Measurements from ENCODE around the gene MINDY2.

- TF ChIP-seq, protein P1, sequence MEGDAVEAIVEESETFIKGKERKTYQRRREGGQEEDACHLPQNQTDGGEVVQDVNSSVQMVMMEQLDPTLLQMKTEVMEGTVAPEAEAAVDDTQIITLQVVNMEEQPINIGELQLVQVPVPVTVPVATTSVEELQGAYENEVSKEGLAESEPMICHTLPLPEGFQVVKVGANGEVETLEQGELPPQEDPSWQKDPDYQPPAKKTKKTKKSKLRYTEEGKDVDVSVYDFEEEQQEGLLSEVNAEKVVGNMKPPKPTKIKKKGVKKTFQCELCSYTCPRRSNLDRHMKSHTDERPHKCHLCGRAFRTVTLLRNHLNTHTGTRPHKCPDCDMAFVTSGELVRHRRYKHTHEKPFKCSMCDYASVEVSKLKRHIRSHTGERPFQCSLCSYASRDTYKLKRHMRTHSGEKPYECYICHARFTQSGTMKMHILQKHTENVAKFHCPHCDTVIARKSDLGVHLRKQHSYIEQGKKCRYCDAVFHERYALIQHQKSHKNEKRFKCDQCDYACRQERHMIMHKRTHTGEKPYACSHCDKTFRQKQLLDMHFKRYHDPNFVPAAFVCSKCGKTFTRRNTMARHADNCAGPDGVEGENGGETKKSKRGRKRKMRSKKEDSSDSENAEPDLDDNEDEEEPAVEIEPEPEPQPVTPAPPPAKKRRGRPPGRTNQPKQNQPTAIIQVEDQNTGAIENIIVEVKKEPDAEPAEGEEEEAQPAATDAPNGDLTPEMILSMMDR (IDR thresholded peaks at IDR 0.05; ENCODE audit: insufficient read depth, low read depth, low read length): no peak
- no peak for TF ChIP-seq EZH2 (IDR thresholded peaks at IDR 0.05; ENCODE audit: insufficient read depth, low read length)
Observed at GRCh38 chr15:58771621-58772250, 634 bp downstream of the MINDY2 start.

Data from astrocyte (in vitro differentiated cells and primary cell).